H9 (cell line): Measurements from ENCODE around the gene CATSPER1. TPM values are rescaled to one million over a fixed set of nuclear protein-coding genes. Genes with fewer than 3 reads are reported as not detected.

Source experiments
- DNase-seq: peaks from one replicate; pipeline ENCODE4 v3.0.0-alpha.2; 2017
- H2AFZ ChIP-seq: one replicate; pipeline ENCODE4 v1.6.1; 2013; ENCODE audit warnings: mild to moderate bottlenecking, low read length, control low read depth, moderate library complexity
- H2AK5ac ChIP-seq: 2 replicates; pipeline ENCODE4 v1.6.1; 2013; ENCODE audit warnings: low read length, control low read depth, mixed read lengths; ENCODE audit not compliant: insufficient read length
- H2BK120ac ChIP-seq: one replicate; pipeline ENCODE4 v1.6.1; 2013; ENCODE audit warnings: low read depth, mild to moderate bottlenecking, low read length, control low read depth, inconsistent platforms; ENCODE audit not compliant: poor library complexity, severe bottlenecking
- H2BK12ac ChIP-seq: 2 replicates; pipeline ENCODE4 v1.6.1; 2013; ENCODE audit warnings: low read length, control low read depth, mixed read lengths, low read depth; ENCODE audit not compliant: insufficient read length
- H2BK15ac ChIP-seq: 2 replicates; pipeline ENCODE4 v1.6.1; 2013; ENCODE audit warnings: low read depth, low read length, control low read depth
- H2BK20ac ChIP-seq: one replicate; pipeline ENCODE4 v1.6.1; 2013; ENCODE audit warnings: low read depth, mild to moderate bottlenecking, low read length, control low read depth, inconsistent platforms; ENCODE audit not compliant: poor library complexity, severe bottlenecking
- H2BK5ac ChIP-seq: 2 replicates; pipeline ENCODE4 v1.6.1; 2013; ENCODE audit warnings: low read length, control low read depth, mixed read lengths; ENCODE audit not compliant: insufficient read length
- H3K14ac ChIP-seq: 2 replicates; pipeline ENCODE4 v1.6.1; 2013; ENCODE audit warnings: low read length, control low read depth; ENCODE audit not compliant: insufficient read depth
- H3K18ac ChIP-seq: 2 replicates; pipeline ENCODE4 v1.6.1; 2013; ENCODE audit warnings: low read depth, mild to moderate bottlenecking, mixed read lengths, low read length, control low read depth; ENCODE audit not compliant: insufficient read length
- H3K23ac ChIP-seq: 2 replicates; pipeline ENCODE4 v1.6.1; 2013; ENCODE audit warnings: low read length, control low read depth, mixed read lengths, low read depth; ENCODE audit not compliant: insufficient read length
- H3K23me2 ChIP-seq: 2 replicates; pipeline ENCODE4 v1.6.1; 2013; ENCODE audit warnings: low read depth, mild to moderate bottlenecking, mixed read lengths, low read length, control low read depth; ENCODE audit not compliant: insufficient read length, poor library complexity, severe bottlenecking
- H3K27ac ChIP-seq: 2 replicates; pipeline ENCODE4 v1.5.1; 2013; ENCODE audit warnings: low read length, control low read depth, mixed read lengths, low read depth; ENCODE audit not compliant: insufficient read length
- H3K27me3 ChIP-seq: 2 replicates; pipeline ENCODE4 v1.6.1; 2013; ENCODE audit warnings: low read length, control low read depth, inconsistent platforms; ENCODE audit not compliant: insufficient read depth
- H3K4ac ChIP-seq: 2 replicates; pipeline ENCODE4 v1.6.1; 2013; ENCODE audit warnings: low read depth, mild to moderate bottlenecking, control low read depth, inconsistent platforms, low read length, moderate library complexity
- H3K4me1 ChIP-seq: 2 replicates; pipeline ENCODE4 v1.6.1; 2013; ENCODE audit warnings: low read length, control low read depth, inconsistent platforms; ENCODE audit not compliant: insufficient read depth
- H3K4me2 ChIP-seq: 2 replicates; pipeline ENCODE4 v1.6.1; 2013; ENCODE audit warnings: low read length, control low read depth, mixed read lengths; ENCODE audit not compliant: insufficient read length, insufficient read depth
- H3K56ac ChIP-seq: 2 replicates; pipeline ENCODE4 v1.6.1; 2013; ENCODE audit warnings: low read depth, mild to moderate bottlenecking, mixed read lengths, low read length, control low read depth; ENCODE audit not compliant: insufficient read length
- H3K79me1 ChIP-seq: 2 replicates; pipeline ENCODE4 v1.6.1; 2013; ENCODE audit warnings: low read depth, mild to moderate bottlenecking, moderate library complexity, low read length, control low read depth, inconsistent platforms; ENCODE audit not compliant: insufficient read depth, poor library complexity, severe bottlenecking
- H3K79me2 ChIP-seq: 2 replicates; pipeline ENCODE4 v1.6.1; 2013; ENCODE audit warnings: low read length, control low read depth, inconsistent platforms; ENCODE audit not compliant: insufficient read depth
- H3K9ac ChIP-seq: 2 replicates; pipeline ENCODE4 v1.6.1; 2013; ENCODE audit warnings: low read length, control low read depth, mixed read lengths; ENCODE audit not compliant: insufficient read length; ENCODE audit errors: extremely low read depth
- H3K9me3 ChIP-seq: one replicate; pipeline ENCODE4 v1.6.1; 2013; ENCODE audit warnings: low read depth, low read length, inconsistent platforms; ENCODE audit not compliant: control insufficient read depth
- H3T11ph ChIP-seq: one replicate; pipeline ENCODE4 v1.6.1; 2013; ENCODE audit warnings: mild to moderate bottlenecking, low read length, control low read depth, inconsistent platforms
- H4K20me1 ChIP-seq: one replicate; pipeline ENCODE4 v1.6.1; 2013; ENCODE audit not compliant: control insufficient read depth, insufficient read length, insufficient read depth
- H4K5ac ChIP-seq: 2 replicates; pipeline ENCODE4 v1.6.1; 2013; ENCODE audit warnings: low read depth, mild to moderate bottlenecking, mixed read lengths, low read length, control low read depth; ENCODE audit not compliant: insufficient read length
- H4K8ac ChIP-seq: replicated peaks from 2 replicates; pipeline ENCODE4 v1.6.1; 2013; ENCODE audit warnings: low read length, control low read depth, mixed read lengths, low read depth; ENCODE audit not compliant: insufficient read length
- H4K91ac ChIP-seq: 2 replicates; pipeline ENCODE4 v1.6.1; 2013; ENCODE audit warnings: low read depth, mild to moderate bottlenecking, moderate library complexity, mixed read lengths, low read length, control low read depth; ENCODE audit not compliant: insufficient read length
- H3K27ac Mint-ChIP-seq, 3 experiments: 2 replicates in 2 of 3; 3 replicates in 1 of 3; pipeline ENCODE4 v1.8.0; 2020 to 2021; ENCODE audit warnings: mixed read lengths in 3 of 3, mild to moderate bottlenecking in 1 of 3, moderate library complexity in 1 of 3
- H3K27me3 Mint-ChIP-seq: 2 replicates; pipeline ENCODE4 v1.8.0; 2021; ENCODE audit warnings: low read depth, mild to moderate bottlenecking, moderate library complexity, mixed read lengths
- H3K36me3 Mint-ChIP-seq, 3 experiments: 2 replicates in 2 of 3; 3 replicates in 1 of 3; pipeline ENCODE4 v1.8.0; 2020 to 2021; ENCODE audit warnings: low read depth in 3 of 3, mixed read lengths in 3 of 3; ENCODE audit not compliant: insufficient read depth in 1 of 3
- H3K4me1 Mint-ChIP-seq, 2 experiments: 2 replicates each; pipeline ENCODE4 v1.8.0; 2020; ENCODE audit warnings: mixed read lengths in 2 of 2
- H3K4me3 Mint-ChIP-seq, 2 experiments: 2 replicates in 1 of 2; 3 replicates in 1 of 2; pipeline ENCODE4 v1.8.0; 2020 to 2021; ENCODE audit warnings: mild to moderate bottlenecking in 2 of 2, mixed read lengths in 2 of 2, moderate library complexity in 1 of 2
- H3K9me3 Mint-ChIP-seq, 2 experiments: 2 replicates in 1 of 2; 3 replicates in 1 of 2; pipeline ENCODE4 v1.8.0; 2020; ENCODE audit warnings: mild to moderate bottlenecking in 2 of 2, mixed read lengths in 2 of 2, moderate library complexity in 1 of 2
- WGBS: extraction: QIAGEN DNeasy Blood & Tissue Kit; methylation state at CpG from one replicate; pipeline ENCODE4 v1.1.7; 2013; ENCODE audit warnings: missing lambda C conversion rate, low lambda C conversion rate, mixed read lengths; ENCODE audit not compliant: insufficient read length; ENCODE audit errors: extremely low coverage; 5-methylcytosine and 5-hydroxymethylcytosine counted together
- total RNA-seq: library from RNA; stranded (reverse); gene quantifications from 2 replicates; pipeline ENCODE4 v1.2.1, GENCODE V29; 2021
- TF ChIP-seq, protein P1 (sequence below): fragments of 200-600 bp; sonication (generic); conservative IDR thresholded peaks from 3 replicates; pipeline ENCODE4 v1.8.0; 2021; ENCODE audit warnings: antibody characterized with exemption, mild to moderate bottlenecking

The CATSPER1 gene
- total RNA-seq, 1 experiment from 2014 or later, result not detected

GRCh38 chr11:65977621-65978390, 48.5 kb downstream of the CATSPER1 start:
- no peak overlapping the region for H3K27ac ChIP-seq
- H3T11ph ChIP-seq, result no peak overlapping the region
- H3K4me2 ChIP-seq, result no peak overlapping the region
- H2AFZ ChIP-seq, result no peak overlapping the region
- no peak overlapping the region for H3K14ac ChIP-seq
- H3K27ac Mint-ChIP-seq, result no peak overlapping the region; a peak in 1 of 7 replicates
- no peak for DNase-seq
- no peak overlapping the region for H3K18ac ChIP-seq
- H2BK15ac ChIP-seq, result no peak overlapping the region
- H3K4me3 Mint-ChIP-seq, result no peak overlapping the region; a peak in 1 of 5 replicates
- H3K23ac ChIP-seq, result no peak overlapping the region
- H3K9ac ChIP-seq, result no peak overlapping the region
- H4K5ac ChIP-seq, result no peak overlapping the region
- no peaks in the 10 kb centered on the region for H4K20me1 ChIP-seq
- H3K79me1 ChIP-seq, result no peaks in the 10 kb centered on the region
- no peak overlapping the region for H2BK12ac ChIP-seq
- H3K9me3 ChIP-seq, result no peaks in the 10 kb centered on the region
- H3K56ac ChIP-seq, result no peak overlapping the region
- H3K4me1 ChIP-seq, result no peaks in the 10 kb centered on the region
- no peaks in the 10 kb centered on the region for H3K79me2 ChIP-seq
- no peaks in the 10 kb centered on the region for H3K23me2 ChIP-seq
- no peak overlapping the region for H3K4ac ChIP-seq
- H3K36me3 Mint-ChIP-seq, result peaks cover 24 to 50% (median 48%) of the 10 kb centered on the region in 3 experiments; a peak in 6 of 7 replicates
- no peaks in the 10 kb centered on the region; the same call in 1 of the 2 replicates for H3K27me3 Mint-ChIP-seq
- H3K27me3 ChIP-seq, result no peaks in the 10 kb centered on the region
- H2AK5ac ChIP-seq, result no peak overlapping the region
- H3K9me3 Mint-ChIP-seq, result no peaks in the 10 kb centered on the region
- no peak overlapping the region for H2BK20ac ChIP-seq
- H2BK5ac ChIP-seq, result no peak overlapping the region
- no peak overlapping the region for H4K8ac ChIP-seq
- no peak overlapping the region for H4K91ac ChIP-seq
- TF ChIP-seq, protein P1, sequence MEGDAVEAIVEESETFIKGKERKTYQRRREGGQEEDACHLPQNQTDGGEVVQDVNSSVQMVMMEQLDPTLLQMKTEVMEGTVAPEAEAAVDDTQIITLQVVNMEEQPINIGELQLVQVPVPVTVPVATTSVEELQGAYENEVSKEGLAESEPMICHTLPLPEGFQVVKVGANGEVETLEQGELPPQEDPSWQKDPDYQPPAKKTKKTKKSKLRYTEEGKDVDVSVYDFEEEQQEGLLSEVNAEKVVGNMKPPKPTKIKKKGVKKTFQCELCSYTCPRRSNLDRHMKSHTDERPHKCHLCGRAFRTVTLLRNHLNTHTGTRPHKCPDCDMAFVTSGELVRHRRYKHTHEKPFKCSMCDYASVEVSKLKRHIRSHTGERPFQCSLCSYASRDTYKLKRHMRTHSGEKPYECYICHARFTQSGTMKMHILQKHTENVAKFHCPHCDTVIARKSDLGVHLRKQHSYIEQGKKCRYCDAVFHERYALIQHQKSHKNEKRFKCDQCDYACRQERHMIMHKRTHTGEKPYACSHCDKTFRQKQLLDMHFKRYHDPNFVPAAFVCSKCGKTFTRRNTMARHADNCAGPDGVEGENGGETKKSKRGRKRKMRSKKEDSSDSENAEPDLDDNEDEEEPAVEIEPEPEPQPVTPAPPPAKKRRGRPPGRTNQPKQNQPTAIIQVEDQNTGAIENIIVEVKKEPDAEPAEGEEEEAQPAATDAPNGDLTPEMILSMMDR, result no peak
- H2BK120ac ChIP-seq, result no peak overlapping the region
- no peaks in the 10 kb centered on the region for H3K4me1 Mint-ChIP-seq
- WGBS, result no CpG with 5 or more reads among the region's 29 CpGs
